ENCODE measurements around the gene SLC25A12. TPM values are rescaled to one million over a fixed set of nuclear protein-coding genes. Genes with fewer than 3 reads are reported as not detected.
"Not testable (repeated sequence)": the region's sequence is repeated elsewhere in the genome, so short reads cannot be mapped to it uniquely, and the experiment has no call there.

The SLC25A12 gene
- total RNA-seq, 4 donors from 2014 or later, result 15.9 to 20.5 (median 18.6) TPM

- WGBS, 2 donors, result 79 to 87% methylated on average over 2 of the region's 2 CpGs
- no peak for DNase-seq (ENCODE audit: low spot score in 2 of 2)
These were observed 25.4 kb upstream of the SLC25A12 start for GRCh38 chr2:171919453-171919852.

DNA sequence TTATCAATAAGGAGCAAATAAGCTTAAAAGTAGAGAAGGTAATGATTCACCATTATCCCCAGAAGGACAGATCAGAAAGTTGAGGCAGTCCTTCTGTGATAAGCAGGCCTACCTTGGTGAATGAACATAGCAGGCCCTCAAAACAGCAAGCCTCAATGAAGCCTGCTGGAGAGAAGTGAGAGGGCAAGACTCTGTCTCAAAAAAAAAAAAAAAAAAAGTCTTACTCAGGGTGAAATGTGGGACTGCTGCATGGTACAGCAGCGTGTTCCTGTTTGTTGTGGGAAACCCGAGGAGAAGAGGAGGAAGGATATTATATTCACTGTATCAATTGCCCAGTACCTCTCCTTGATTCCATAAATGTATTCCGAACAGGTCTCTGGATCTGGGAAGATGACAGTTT, 19.5 kb upstream of the SLC25A12 start:
- no peak for TF ChIP-seq POLR2A (IDR thresholded peaks at IDR 0.05)
- Histone ChIP-seq H3K27ac (no peak overlapping the region), H3K9me3 (no peaks in the 10 kb centered on the region), H3K36me3 (no peaks in the 10 kb centered on the region), H3K4me3 (no peak overlapping the region), H3K4me1 (no peaks in the 10 kb centered on the region), H3K27me3 (no peaks in the 10 kb centered on the region)
- DNase-seq (ENCODE audit: low spot score in 2 of 2), result no peak
- 68 to 86% methylated on average over 3 of the region's 3 CpGs for WGBS, 2 donors

More at GRCh38 chr2:171919453-171919852, 25.4 kb upstream of the SLC25A12 start:
- Histone ChIP-seq H3K27me3 (no peaks in the 10 kb centered on the region), H3K4me3 (no peak overlapping the region), H3K4me1 (peaks cover 0 to 23% (median 14%) of the 10 kb centered on the region in 4 donors), H3K36me3 (no peaks in the 10 kb centered on the region), H3K27ac (no peak overlapping the region), H3K9me3 (no peaks in the 10 kb centered on the region)
- TF ChIP-seq EP300 (IDR thresholded peaks at IDR 0.05), result no peak
- no peak for TF ChIP-seq POLR2A (IDR thresholded peaks at IDR 0.05)
- TF ChIP-seq, protein P1, sequence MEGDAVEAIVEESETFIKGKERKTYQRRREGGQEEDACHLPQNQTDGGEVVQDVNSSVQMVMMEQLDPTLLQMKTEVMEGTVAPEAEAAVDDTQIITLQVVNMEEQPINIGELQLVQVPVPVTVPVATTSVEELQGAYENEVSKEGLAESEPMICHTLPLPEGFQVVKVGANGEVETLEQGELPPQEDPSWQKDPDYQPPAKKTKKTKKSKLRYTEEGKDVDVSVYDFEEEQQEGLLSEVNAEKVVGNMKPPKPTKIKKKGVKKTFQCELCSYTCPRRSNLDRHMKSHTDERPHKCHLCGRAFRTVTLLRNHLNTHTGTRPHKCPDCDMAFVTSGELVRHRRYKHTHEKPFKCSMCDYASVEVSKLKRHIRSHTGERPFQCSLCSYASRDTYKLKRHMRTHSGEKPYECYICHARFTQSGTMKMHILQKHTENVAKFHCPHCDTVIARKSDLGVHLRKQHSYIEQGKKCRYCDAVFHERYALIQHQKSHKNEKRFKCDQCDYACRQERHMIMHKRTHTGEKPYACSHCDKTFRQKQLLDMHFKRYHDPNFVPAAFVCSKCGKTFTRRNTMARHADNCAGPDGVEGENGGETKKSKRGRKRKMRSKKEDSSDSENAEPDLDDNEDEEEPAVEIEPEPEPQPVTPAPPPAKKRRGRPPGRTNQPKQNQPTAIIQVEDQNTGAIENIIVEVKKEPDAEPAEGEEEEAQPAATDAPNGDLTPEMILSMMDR (IDR thresholded peaks at IDR 0.05), result no peak

DNA sequence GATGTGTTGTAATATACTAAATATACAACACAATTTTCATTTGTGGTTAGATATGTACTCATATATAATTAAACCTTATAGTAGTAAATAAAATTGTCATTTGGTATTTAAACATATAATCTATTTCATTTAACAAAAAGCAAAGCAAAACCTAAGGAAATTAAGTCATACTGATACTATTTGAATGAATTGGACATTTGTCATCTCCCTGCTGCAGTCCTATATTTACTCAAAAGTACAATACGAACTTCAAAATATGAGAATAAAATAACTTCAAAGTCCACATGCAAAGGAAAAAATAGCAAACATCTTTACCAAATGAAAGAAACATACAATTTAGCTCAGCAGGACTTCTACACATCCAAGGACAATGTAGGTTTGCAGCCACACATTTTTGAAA, 16.4 kb upstream of the SLC25A12 start:
- no peaks in the 10 kb centered on the region for H3K9me3 ChIP-seq
- 64 to 65% methylated on average over 1 of the region's 1 CpG for WGBS, 2 donors
- no peaks in the 10 kb centered on the region for H3K27me3 ChIP-seq
- H3K4me1 ChIP-seq, result no peaks in the 10 kb centered on the region
- no peaks in the 10 kb centered on the region for H3K36me3 ChIP-seq
- H3K4me3 ChIP-seq, result no peak overlapping the region
- DNase-seq (ENCODE audit: low spot score in 2 of 2), result no peak
- H3K27ac ChIP-seq, result no peak overlapping the region
- TF ChIP-seq, protein P1 (IDR thresholded peaks at IDR 0.05), result no peak
- TF ChIP-seq EP300 (IDR thresholded peaks at IDR 0.05) (no peak), POLR2A (IDR thresholded peaks at IDR 0.05) (no peak)

DNA sequence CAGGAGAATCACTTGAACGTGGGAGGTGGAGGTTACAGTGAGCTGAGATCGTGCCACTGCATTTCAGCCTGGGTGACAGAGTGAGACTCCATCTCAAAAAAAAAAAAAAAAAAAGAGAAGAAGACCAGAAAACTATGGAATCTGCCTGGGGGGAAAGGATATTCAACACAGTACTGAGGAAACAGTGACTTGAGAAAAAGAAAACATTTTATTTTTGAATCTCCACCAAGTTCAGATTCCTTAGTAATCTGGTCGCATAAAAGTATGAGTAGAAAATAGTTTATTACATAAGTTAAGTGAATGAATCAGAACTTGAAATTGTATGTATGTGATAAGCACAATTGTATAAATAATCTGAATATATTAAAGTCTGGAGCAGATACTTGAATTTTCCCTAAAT, 15.2 kb upstream of the SLC25A12 start:
- no peak overlapping the region for H3K4me3 ChIP-seq
- no peak for DNase-seq (ENCODE audit: low spot score in 2 of 2)
- H3K27ac ChIP-seq, result no peak overlapping the region
- H3K27me3 ChIP-seq, result no peaks in the 10 kb centered on the region
- WGBS, 2 donors, result 79 to 81% methylated on average over 3 of the region's 3 CpGs
- TF ChIP-seq, protein P1 (IDR thresholded peaks at IDR 0.05), result no peak
- TF ChIP-seq POLR2A (IDR thresholded peaks at IDR 0.05) (no peak), EP300 (IDR thresholded peaks at IDR 0.05) (no peak)
- H3K36me3 ChIP-seq, result no peaks in the 10 kb centered on the region
- no peaks in the 10 kb centered on the region for H3K4me1 ChIP-seq
- no peaks in the 10 kb centered on the region for H3K9me3 ChIP-seq

DNA sequence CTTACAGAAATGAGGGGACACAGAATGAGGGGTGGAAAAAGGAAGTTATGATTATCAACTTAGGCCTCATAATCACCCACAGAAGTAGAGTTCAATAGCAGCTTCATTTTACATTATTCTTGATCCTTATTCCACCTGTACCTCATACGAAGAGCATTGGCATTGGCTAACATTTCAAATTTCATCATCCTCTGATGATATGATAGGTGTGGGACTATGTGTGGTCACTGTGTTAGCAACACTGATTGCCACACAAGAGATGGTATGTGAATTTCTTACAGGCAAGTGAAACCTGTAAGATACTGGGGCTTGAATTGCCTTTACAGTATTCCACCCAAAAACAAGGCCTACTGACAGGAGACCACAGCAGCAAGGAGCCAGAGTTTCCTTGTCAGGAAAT, 14.2 kb upstream of the SLC25A12 start:
- DNase-seq (ENCODE audit: low spot score in 2 of 2), result no peak
- no peak overlapping the region for H3K27ac ChIP-seq
- H3K36me3 ChIP-seq, result no peaks in the 10 kb centered on the region
- 89 to 97% methylated on average over 1 of the region's 1 CpG for WGBS, 2 donors
- no peaks in the 10 kb centered on the region for H3K27me3 ChIP-seq
- H3K4me3 ChIP-seq, result no peak overlapping the region
- no peak for TF ChIP-seq EP300 (IDR thresholded peaks at IDR 0.05)
- TF ChIP-seq POLR2A (IDR thresholded peaks at IDR 0.05), result no peak
- TF ChIP-seq, protein P1 (IDR thresholded peaks at IDR 0.05), result no peak
- no peaks in the 10 kb centered on the region for H3K9me3 ChIP-seq
- no peaks in the 10 kb centered on the region for H3K4me1 ChIP-seq

DNA sequence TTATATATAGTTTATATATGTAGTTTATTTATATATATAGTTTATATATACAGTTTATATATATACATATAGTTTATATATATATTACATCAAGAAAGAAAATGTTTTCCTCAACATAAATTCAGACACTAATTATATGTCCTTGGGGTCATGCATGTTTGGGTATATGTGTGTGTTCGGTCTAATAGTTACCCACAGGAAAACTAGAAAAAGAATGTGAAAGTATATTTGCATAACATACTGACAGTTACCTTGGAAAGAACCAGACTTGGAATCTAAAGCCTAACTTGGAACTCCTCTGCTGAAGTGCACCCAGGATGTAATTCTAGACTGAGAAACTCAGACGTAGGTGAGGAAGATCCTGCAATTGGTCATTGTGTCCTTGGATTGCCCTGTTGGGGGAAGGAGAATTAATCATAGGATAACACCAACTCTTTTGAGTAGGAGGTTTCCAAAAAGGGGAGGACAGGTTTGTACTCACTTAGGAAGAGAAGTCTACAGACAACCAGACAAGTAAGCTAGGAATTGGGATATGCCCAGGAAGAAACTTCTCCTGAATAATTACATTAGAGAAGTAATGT, 8.9 kb upstream of the SLC25A12 start:
- H3K36me3 ChIP-seq, result no peaks in the 10 kb centered on the region
- TF ChIP-seq, protein P1 (IDR thresholded peaks at IDR 0.05), result no peak
- TF ChIP-seq POLR2A (IDR thresholded peaks at IDR 0.05) (no peak), EP300 (IDR thresholded peaks at IDR 0.05) (no peak)
- H3K9me3 ChIP-seq, result no peaks in the 10 kb centered on the region
- no peak overlapping the region for H3K27ac ChIP-seq
- no peak for DNase-seq (ENCODE audit: low spot score in 2 of 2)
- 67 to 82% methylated on average over 2 of the region's 2 CpGs for WGBS, 2 donors
- H3K27me3 ChIP-seq, result no peaks in the 10 kb centered on the region
- H3K4me1 ChIP-seq, result no peaks in the 10 kb centered on the region
- no peak overlapping the region for H3K4me3 ChIP-seq

DNA sequence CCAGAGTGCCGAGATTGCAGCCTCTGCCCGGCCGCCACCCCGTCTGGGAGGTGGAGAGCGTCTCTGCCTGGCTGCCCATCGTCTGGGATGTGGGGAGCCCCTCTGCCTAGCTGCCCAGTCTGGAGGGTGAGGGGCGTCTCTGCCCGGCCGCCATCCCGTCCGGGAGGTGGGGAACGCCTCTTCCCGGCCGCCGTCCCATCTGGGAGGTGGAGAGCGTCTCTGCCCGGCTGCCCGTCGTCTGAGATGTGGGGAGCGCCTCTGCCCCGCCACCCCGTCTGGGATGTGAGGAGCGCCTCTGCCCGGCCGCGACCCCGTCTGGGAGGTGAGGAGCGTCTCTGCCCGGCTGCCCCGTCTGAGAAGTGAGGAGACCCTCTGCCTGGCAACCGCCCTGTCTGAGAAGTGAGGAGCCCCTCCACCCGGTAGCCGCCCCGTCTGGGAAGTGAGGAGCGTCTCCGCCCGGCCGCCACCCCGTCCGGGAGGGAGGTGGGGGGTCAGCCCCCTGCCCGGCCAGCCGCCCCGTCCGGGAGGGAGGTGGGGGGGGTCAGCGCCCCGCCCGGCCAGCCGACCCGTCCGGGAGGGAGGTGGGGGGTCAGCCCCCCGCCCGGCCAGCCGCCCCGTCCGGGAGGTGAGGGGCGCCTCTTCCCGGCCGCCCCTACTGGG, 5.7 kb upstream of the SLC25A12 start:
- not testable (repeated sequence) for H3K4me3 ChIP-seq; H3K27me3 ChIP-seq; H3K4me1 ChIP-seq; H3K36me3 ChIP-seq; DNase-seq (ENCODE audit: low spot score in 2 of 2); H3K27ac ChIP-seq; H3K9me3 ChIP-seq
- 96 to 98% methylated on average over 13 to 26 of the region's 58 CpGs for WGBS, 2 donors
